ENCODE results near the gene LFNG.

The LFNG gene

GRCh38 chr7:2509298-2509906, 10.2 kb upstream of the LFNG start:
- ChIA-PET CTCF (no interaction called here), POLR2A (interaction anchor here (0.9 kb wide), 1 partner anchor 11 kb away, joined by 3 read pairs; no protein-coding TSS in a partner anchor)
- no peak for TF ChIP-seq ARNT (IDR thresholded peaks at IDR 0.05)
- TF ChIP-seq SUZ12 (IDR thresholded peaks at IDR 0.05), result no peak
- no peak for TF ChIP-seq FOXA1 (IDR thresholded peaks at IDR 0.05)
- TF ChIP-seq ZNF384 (IDR thresholded peaks at IDR 0.05), result no peak
- TF ChIP-seq FOXM1 (IDR thresholded peaks at IDR 0.05; ENCODE audit: borderline replicate concordance), result no peak
- no peak for TF ChIP-seq FOXK2 (IDR thresholded peaks at IDR 0.05)
- no peak for TF ChIP-seq HDGF (IDR thresholded peaks at IDR 0.05; ENCODE audit: borderline replicate concordance)
- TF ChIP-seq LEF1 (IDR thresholded peaks at IDR 0.05; ENCODE audit: borderline replicate concordance), result no peak
- TF ChIP-seq ELF4 (IDR thresholded peaks at IDR 0.05), result no peak
- TF ChIP-seq NFRKB (IDR thresholded peaks at IDR 0.05), result no peak
- TF ChIP-seq PKNOX1 (IDR thresholded peaks at IDR 0.05), result no peak
- no peak for TF ChIP-seq L3MBTL2 (conservative IDR thresholded peaks at IDR 0.05)
- no peak for TF ChIP-seq SP1 (IDR thresholded peaks at IDR 0.05)
- TF ChIP-seq TARDBP (IDR thresholded peaks at IDR 0.05), result no peak
- no peak for TF ChIP-seq CTBP1 (IDR thresholded peaks at IDR 0.05; ENCODE audit: borderline replicate concordance)
- TF ChIP-seq BHLHE40 (IDR thresholded peaks at IDR 0.05; ENCODE audit: borderline replicate concordance), result no peak
- DNase-seq (ENCODE audit: extremely low spot score), result no peak

DNA sequence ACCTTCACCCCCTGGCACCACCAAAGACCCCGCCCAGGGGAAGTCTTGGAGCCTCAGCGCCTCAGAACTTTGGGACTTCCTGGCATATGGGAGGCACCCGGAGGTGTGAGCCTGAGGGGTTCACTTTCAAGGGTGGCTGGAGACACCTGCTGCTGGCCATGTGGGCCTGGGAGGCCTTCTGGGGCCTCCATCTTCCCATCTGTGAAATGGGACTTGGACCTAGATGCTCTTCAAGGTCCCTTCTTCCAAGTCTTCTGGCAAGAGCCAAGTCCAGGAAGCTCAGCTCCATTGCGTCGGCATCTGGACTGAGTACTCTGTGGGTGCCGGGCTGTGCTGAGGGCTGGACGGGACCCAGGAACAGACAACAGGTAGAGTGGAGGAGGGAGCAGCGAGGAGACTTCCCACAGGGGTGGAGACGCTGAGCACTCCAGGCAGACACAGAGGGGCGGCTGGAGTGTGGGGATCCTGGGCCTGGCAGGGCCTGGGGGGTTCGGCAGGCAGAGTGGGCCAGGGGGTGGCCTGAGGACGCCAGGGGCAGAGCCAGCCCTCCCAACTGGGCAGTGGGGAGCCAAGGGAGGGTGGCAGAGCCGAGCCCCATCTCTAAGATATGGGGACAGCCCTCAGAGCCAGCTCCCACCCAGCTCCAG, 9.3 kb upstream of the LFNG start:
- DNase-seq (ENCODE audit: extremely low spot score), result no peak
- ChIA-PET CTCF (interaction anchor here (0.5 kb wide), 2 partner anchors 9 to 17 kb away, joined by 3 read pairs; no protein-coding TSS in a partner anchor), POLR2A (interaction anchor here (0.9 kb wide), 1 partner anchor 10 kb away, joined by 3 read pairs; no protein-coding TSS in a partner anchor)
- TF ChIP-seq SP1 (IDR thresholded peaks at IDR 0.05), result no peak
- TF ChIP-seq SUZ12 (IDR thresholded peaks at IDR 0.05), result no peak
- no peak for TF ChIP-seq ARNT (IDR thresholded peaks at IDR 0.05)
- no peak for TF ChIP-seq LEF1 (IDR thresholded peaks at IDR 0.05; ENCODE audit: borderline replicate concordance)
- TF ChIP-seq NFRKB (IDR thresholded peaks at IDR 0.05), result no peak
- no peak for TF ChIP-seq FOXA1 (IDR thresholded peaks at IDR 0.05)
- TF ChIP-seq TARDBP (IDR thresholded peaks at IDR 0.05), result no peak
- no peak for TF ChIP-seq CTBP1 (IDR thresholded peaks at IDR 0.05; ENCODE audit: borderline replicate concordance)
- TF ChIP-seq ELF4 (IDR thresholded peaks at IDR 0.05), result no peak
- no peak for TF ChIP-seq BHLHE40 (IDR thresholded peaks at IDR 0.05; ENCODE audit: borderline replicate concordance)
- TF ChIP-seq L3MBTL2 (conservative IDR thresholded peaks at IDR 0.05), result no peak
- TF ChIP-seq HDGF (IDR thresholded peaks at IDR 0.05; ENCODE audit: borderline replicate concordance), result no peak
- no peak for TF ChIP-seq PKNOX1 (IDR thresholded peaks at IDR 0.05)
- no peak for TF ChIP-seq FOXM1 (IDR thresholded peaks at IDR 0.05; ENCODE audit: borderline replicate concordance)

GRCh38 chr7:2510909-2511768, 8.4 kb upstream of the LFNG start:
- DNase-seq (ENCODE audit: extremely low spot score), result no peak
- TF ChIP-seq L3MBTL2 (conservative IDR thresholded peaks at IDR 0.05), result no peak
- no peak for TF ChIP-seq SP1 (IDR thresholded peaks at IDR 0.05)
- TF ChIP-seq SUZ12 (IDR thresholded peaks at IDR 0.05), result no peak
- no peak for TF ChIP-seq NFRKB (IDR thresholded peaks at IDR 0.05)
- TF ChIP-seq FOXA1 (IDR thresholded peaks at IDR 0.05), result no peak
- TF ChIP-seq HDGF (IDR thresholded peaks at IDR 0.05; ENCODE audit: borderline replicate concordance), result no peak
- TF ChIP-seq ZNF384 (IDR thresholded peaks at IDR 0.05), result no peak
- TF ChIP-seq ARNT (IDR thresholded peaks at IDR 0.05), result no peak
- TF ChIP-seq BHLHE40 (IDR thresholded peaks at IDR 0.05; ENCODE audit: borderline replicate concordance), result no peak
- no peak for TF ChIP-seq FOXK2 (IDR thresholded peaks at IDR 0.05)
- TF ChIP-seq CTBP1 (IDR thresholded peaks at IDR 0.05; ENCODE audit: borderline replicate concordance), result no peak
- TF ChIP-seq TARDBP (IDR thresholded peaks at IDR 0.05), result no peak
- no peak for TF ChIP-seq LEF1 (IDR thresholded peaks at IDR 0.05; ENCODE audit: borderline replicate concordance)
- no peak for TF ChIP-seq PKNOX1 (IDR thresholded peaks at IDR 0.05)
- TF ChIP-seq FOXM1 (IDR thresholded peaks at IDR 0.05; ENCODE audit: borderline replicate concordance), result no peak
- no peak for TF ChIP-seq ELF4 (IDR thresholded peaks at IDR 0.05)
- ChIA-PET CTCF (no interaction called here), POLR2A (no interaction called here)

DNA sequence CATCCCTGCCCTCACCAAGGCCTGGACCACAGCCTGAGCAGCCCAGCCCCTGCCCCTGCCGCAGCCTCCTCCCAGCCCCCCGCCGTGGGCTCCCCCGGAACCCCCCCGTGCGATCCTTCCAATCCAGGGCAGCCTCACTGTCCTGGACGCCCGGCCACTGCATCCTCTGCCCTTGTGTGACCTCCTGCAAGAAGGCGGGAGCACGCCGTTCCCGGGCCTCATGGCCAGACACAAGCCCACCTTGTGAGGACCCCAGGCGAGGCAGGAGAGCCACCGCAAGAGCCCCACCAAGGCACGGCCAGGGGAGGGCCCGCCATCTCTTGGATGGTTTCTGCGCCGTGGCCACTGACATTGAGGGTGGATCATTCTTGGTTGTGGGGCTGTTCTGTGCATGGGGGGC, 7.8 kb upstream of the LFNG start:
- ChIA-PET POLR2A (no interaction called here), CTCF (no interaction called here)
- no peak for DNase-seq (ENCODE audit: extremely low spot score)
- TF ChIP-seq ZNF384 (IDR thresholded peaks at IDR 0.05) (no peak), HDGF (IDR thresholded peaks at IDR 0.05; ENCODE audit: borderline replicate concordance) (no peak), L3MBTL2 (conservative IDR thresholded peaks at IDR 0.05) (no peak), LEF1 (IDR thresholded peaks at IDR 0.05; ENCODE audit: borderline replicate concordance) (no peak), CTBP1 (IDR thresholded peaks at IDR 0.05; ENCODE audit: borderline replicate concordance) (no peak), FOXM1 (IDR thresholded peaks at IDR 0.05; ENCODE audit: borderline replicate concordance) (no peak), FOXA1 (IDR thresholded peaks at IDR 0.05) (no peak)

DNA sequence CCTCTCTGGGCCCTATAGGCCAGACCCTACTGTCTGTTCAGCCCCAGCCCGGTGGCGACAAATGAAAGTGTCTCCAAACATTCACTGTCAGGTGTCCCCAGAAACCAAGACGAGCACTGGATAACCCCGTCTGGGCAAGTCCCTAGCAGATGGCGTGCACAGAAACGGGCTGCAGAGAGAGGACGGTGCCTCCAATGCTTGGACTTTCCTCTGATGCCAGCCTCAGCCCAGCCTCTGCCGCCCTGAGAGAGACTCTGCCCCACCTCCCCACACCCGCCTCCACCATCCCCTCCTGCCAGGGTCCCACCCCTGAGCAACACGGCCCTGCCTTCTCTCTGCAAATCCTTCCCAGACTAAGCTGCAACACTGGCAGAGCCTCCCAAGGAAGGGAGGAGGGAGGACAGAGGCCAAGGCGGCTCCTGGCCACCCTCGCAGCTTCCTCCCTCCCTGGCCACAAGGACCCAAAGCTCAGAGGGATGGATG, 7.4 kb upstream of the LFNG start:
- TF ChIP-seq BHLHE40 (IDR thresholded peaks at IDR 0.05; ENCODE audit: borderline replicate concordance), result no peak
- no peak for TF ChIP-seq FOXA1 (IDR thresholded peaks at IDR 0.05)
- POLR2A ChIA-PET, result no interaction called here
- CTCF ChIA-PET, result no interaction called here
- DNase-seq (ENCODE audit: extremely low spot score), result no peak

All from HEK293T (cell line).